ENCODE data around the gene SLC25A51.
A peak's percentile ranks its signal among the peaks of the same experiment; 100 is the strongest.

DNA sequence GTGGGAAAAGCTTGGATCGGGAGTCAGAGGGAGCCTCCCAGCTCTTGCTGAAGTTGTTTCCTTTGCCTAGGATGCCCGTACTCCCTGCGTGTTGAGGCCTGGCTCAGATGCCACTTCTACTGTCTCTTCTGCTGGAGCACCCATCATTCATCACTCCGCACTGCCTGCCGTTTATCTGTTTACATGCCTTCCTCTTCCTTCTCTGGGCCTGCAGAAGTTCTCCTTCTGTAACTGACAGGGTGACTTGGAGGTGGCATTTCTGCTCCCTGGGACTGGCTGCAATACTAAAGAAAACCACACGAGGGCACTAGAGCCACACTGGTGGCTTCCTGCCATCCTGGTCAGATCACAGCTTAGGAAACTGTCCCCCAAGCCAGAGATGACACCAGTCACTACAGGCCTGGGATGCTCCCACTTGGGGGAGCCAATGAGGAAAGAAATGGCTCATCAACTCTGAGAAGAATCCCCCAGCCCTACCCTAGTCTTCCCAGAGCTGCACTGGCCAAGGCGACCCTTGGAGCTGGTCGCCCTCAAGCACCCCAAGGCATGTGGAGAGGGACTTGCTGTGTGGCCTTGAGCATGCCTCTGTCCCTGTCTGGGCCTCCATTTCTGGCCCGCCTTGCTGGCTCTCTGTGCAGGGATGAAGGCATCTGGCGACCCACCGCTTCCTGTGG, 9.7 kb upstream of the SLC25A51 start:
- TF ChIP-seq CTCF (IDR thresholded peaks at IDR 0.05) (peak; percentile 96), BHLHE40 (IDR thresholded peaks at IDR 0.05; ENCODE audit: low read depth, low read length) (no peak), CEBPB (IDR thresholded peaks at IDR 0.05) (no peak), EHMT2 (IDR thresholded peaks at IDR 0.05; ENCODE audit: low read depth) (no peak), POLR2A (IDR thresholded peaks at IDR 0.05; ENCODE audit: low read length) (no peak), RFX5 (IDR thresholded peaks at IDR 0.05) (no peak), GATA3 (IDR thresholded peaks at IDR 0.05; ENCODE audit: borderline replicate concordance) (no peak), JUNB (IDR thresholded peaks at IDR 0.05) (no peak), JUN (IDR thresholded peaks at IDR 0.05) (peak in 1 of 2 experiments; percentile 23; a peak in 1 of 5 replicates), HOXB5 (CRISPR knock-in tag; IDR thresholded peaks at IDR 0.05) (no peak)
- TF ChIP-seq, protein P1, sequence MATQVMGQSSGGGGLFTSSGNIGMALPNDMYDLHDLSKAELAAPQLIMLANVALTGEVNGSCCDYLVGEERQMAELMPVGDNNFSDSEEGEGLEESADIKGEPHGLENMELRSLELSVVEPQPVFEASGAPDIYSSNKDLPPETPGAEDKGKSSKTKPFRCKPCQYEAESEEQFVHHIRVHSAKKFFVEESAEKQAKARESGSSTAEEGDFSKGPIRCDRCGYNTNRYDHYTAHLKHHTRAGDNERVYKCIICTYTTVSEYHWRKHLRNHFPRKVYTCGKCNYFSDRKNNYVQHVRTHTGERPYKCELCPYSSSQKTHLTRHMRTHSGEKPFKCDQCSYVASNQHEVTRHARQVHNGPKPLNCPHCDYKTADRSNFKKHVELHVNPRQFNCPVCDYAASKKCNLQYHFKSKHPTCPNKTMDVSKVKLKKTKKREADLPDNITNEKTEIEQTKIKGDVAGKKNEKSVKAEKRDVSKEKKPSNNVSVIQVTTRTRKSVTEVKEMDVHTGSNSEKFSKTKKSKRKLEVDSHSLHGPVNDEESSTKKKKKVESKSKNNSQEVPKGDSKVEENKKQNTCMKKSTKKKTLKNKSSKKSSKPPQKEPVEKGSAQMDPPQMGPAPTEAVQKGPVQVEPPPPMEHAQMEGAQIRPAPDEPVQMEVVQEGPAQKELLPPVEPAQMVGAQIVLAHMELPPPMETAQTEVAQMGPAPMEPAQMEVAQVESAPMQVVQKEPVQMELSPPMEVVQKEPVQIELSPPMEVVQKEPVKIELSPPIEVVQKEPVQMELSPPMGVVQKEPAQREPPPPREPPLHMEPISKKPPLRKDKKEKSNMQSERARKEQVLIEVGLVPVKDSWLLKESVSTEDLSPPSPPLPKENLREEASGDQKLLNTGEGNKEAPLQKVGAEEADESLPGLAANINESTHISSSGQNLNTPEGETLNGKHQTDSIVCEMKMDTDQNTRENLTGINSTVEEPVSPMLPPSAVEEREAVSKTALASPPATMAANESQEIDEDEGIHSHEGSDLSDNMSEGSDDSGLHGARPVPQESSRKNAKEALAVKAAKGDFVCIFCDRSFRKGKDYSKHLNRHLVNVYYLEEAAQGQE (IDR thresholded peaks at IDR 0.05): no peak

All from A549 (cell line).